ENCODE results near the gene UBE2QL1. TPM values are rescaled to one million over a fixed set of nuclear protein-coding genes. Genes with fewer than 3 reads are reported as not detected.

UBE2QL1 gene
- total and polyA plus RNA-seq, 2 donors from 2014 or later, result 0.31 to 4.8 TPM

- H3K36me3 ChIP-seq (ENCODE audit: control insufficient read depth in 2 of 3, insufficient read depth in 3 of 3, low read length in 3 of 3), result no peaks in the 10 kb centered on the region
- no peaks in the 10 kb centered on the region for H3K9me3 ChIP-seq (ENCODE audit: control insufficient read depth in 2 of 3, insufficient read depth in 1 of 3, low read length in 3 of 3)
- H3K27ac ChIP-seq (ENCODE audit: low read depth in 2 of 2, low read length in 2 of 2), result no peak overlapping the region
- no peak for DNase-seq
- no peak overlapping the region for H3K4me3 ChIP-seq (ENCODE audit: low read length in 3 of 3)
- intact Hi-C loops (cut with DNase I), result no loop called here
- FAIRE-seq, result no peak
- no peaks in the 10 kb centered on the region for H3K4me1 ChIP-seq (ENCODE audit: control insufficient read depth in 2 of 3, insufficient read depth in 2 of 3, low read depth in 1 of 3, low read length in 3 of 3)
- no peak for TF ChIP-seq CTCF (IDR thresholded peaks at IDR 0.05; ENCODE audit: borderline replicate concordance, extremely low read depth, insufficient read depth)
- no peaks in the 10 kb centered on the region for H3K27me3 ChIP-seq (ENCODE audit: control insufficient read depth, insufficient read depth, low read length)
- no peak overlapping the region for H3K9ac ChIP-seq (ENCODE audit: low read length in 3 of 3)
Measured at GRCh38 chr5:6461793-6462650, 13.4 kb downstream of the UBE2QL1 start.

- H3K9me3 ChIP-seq (ENCODE audit: control insufficient read depth in 2 of 3, insufficient read depth in 1 of 3, low read length in 3 of 3), result no peaks in the 10 kb centered on the region
- FAIRE-seq, result no peak
- no peak overlapping the region for H3K4me3 ChIP-seq (ENCODE audit: low read length in 3 of 3)
- no peaks in the 10 kb centered on the region for H3K4me1 ChIP-seq (ENCODE audit: control insufficient read depth in 2 of 3, insufficient read depth in 2 of 3, low read depth in 1 of 3, low read length in 3 of 3)
- no peaks in the 10 kb centered on the region for H3K27me3 ChIP-seq (ENCODE audit: control insufficient read depth, insufficient read depth, low read length)
- no peak for TF ChIP-seq CTCF (IDR thresholded peaks at IDR 0.05; ENCODE audit: borderline replicate concordance, extremely low read depth, insufficient read depth)
- DNase-seq, result no peak
- H3K27ac ChIP-seq (ENCODE audit: low read depth in 2 of 2, low read length in 2 of 2), result no peak overlapping the region
- no peak overlapping the region for H3K9ac ChIP-seq (ENCODE audit: low read length in 3 of 3)
- no peaks in the 10 kb centered on the region for H3K36me3 ChIP-seq (ENCODE audit: control insufficient read depth in 2 of 3, insufficient read depth in 3 of 3, low read length in 3 of 3)
- intact Hi-C loops (cut with DNase I), result no loop called here
Measured at GRCh38 chr5:6462671-6463070, 14.0 kb downstream of the UBE2QL1 start.

GRCh38 chr5:6464441-6464840 lies 15.8 kb downstream of the UBE2QL1 start:
- H3K9me3 ChIP-seq (ENCODE audit: control insufficient read depth in 2 of 3, insufficient read depth in 1 of 3, low read length in 3 of 3), result no peaks in the 10 kb centered on the region
- H3K4me1 ChIP-seq (ENCODE audit: control insufficient read depth in 2 of 3, insufficient read depth in 2 of 3, low read depth in 1 of 3, low read length in 3 of 3), result no peaks in the 10 kb centered on the region
- FAIRE-seq (no peak), DNase-seq (no peak)
- TF ChIP-seq CTCF (IDR thresholded peaks at IDR 0.05; ENCODE audit: borderline replicate concordance, extremely low read depth, insufficient read depth), result no peak
- no peaks in the 10 kb centered on the region for H3K36me3 ChIP-seq (ENCODE audit: control insufficient read depth in 2 of 3, insufficient read depth in 3 of 3, low read length in 3 of 3)
- intact Hi-C loops (cut with DNase I), result no loop called here
- H3K4me3 ChIP-seq (ENCODE audit: low read length in 3 of 3), result no peak overlapping the region
- H3K9ac ChIP-seq (ENCODE audit: low read length in 3 of 3), result no peak overlapping the region
- H3K27me3 ChIP-seq (ENCODE audit: control insufficient read depth, insufficient read depth, low read length), result no peaks in the 10 kb centered on the region
- H3K27ac ChIP-seq (ENCODE audit: low read depth in 2 of 2, low read length in 2 of 2), result no peak overlapping the region
